IPS-20b (cell line): ENCODE measurements around the gene DDX56.

ENCODE experiments used
- H3K27ac ChIP-seq: one replicate; pipeline ENCODE4 v1.5.1; 2013; ENCODE audit warnings: low read length
- H3K27me3 ChIP-seq: 2 replicates; pipeline ENCODE4 v1.6.1; 2013; ENCODE audit warnings: mild to moderate bottlenecking, low read length, inconsistent platforms; ENCODE audit not compliant: insufficient read depth
- H3K36me3 ChIP-seq: 2 replicates; pipeline ENCODE4 v1.6.1; 2013; ENCODE audit warnings: low read depth, mild to moderate bottlenecking, inconsistent platforms, low read length, moderate library complexity; ENCODE audit not compliant: insufficient read depth
- H3K4me1 ChIP-seq: 2 replicates; pipeline ENCODE4 v1.6.1; 2013; ENCODE audit warnings: mild to moderate bottlenecking, control low read depth, inconsistent platforms, low read length, moderate library complexity; ENCODE audit not compliant: insufficient read depth
- H3K4me3 ChIP-seq: 2 replicates; pipeline ENCODE4 v1.5.1; 2013; ENCODE audit warnings: mild to moderate bottlenecking, low read length, inconsistent platforms
- H3K9ac ChIP-seq: 2 replicates; pipeline ENCODE4 v1.6.1; 2013; ENCODE audit warnings: low read depth, mild to moderate bottlenecking, inconsistent platforms, low read length, moderate library complexity
- H3K9me3 ChIP-seq: 2 replicates; pipeline ENCODE4 v1.6.1; 2013; ENCODE audit warnings: mild to moderate bottlenecking, low read depth, low read length, inconsistent platforms; ENCODE audit not compliant: insufficient read depth

Gene DDX56

DNA sequence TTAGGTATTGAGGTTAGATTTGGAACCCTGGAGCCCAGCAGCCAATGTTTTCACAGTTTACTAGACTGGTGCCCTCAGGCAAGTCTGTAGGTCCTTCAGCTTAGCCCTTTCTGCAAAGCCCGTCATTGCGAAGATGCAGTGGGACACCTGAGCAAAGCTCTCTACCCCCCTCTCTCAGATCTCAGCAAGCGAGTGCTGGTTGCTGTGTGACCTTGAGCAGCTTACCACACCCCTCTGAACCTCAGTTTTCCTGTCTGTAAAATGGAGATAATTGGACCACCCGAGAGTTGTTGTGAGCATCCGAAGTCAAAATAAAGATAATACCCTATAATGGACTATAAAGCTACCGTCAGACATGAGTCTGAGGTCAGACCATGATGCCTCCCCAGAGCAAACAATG, 36.3 kb downstream of the DDX56 start:
- H3K27me3 ChIP-seq: no peaks in the 10 kb centered on the region
- no peaks in the 10 kb centered on the region for H3K4me1 ChIP-seq
- H3K27ac ChIP-seq: no peak overlapping the region
- H3K9me3 ChIP-seq: no peaks in the 10 kb centered on the region
- no peak overlapping the region for H3K9ac ChIP-seq
- no peaks in the 10 kb centered on the region for H3K36me3 ChIP-seq
- H3K4me3 ChIP-seq: no peak overlapping the region

GRCh38 chr7:44536090-44536489, 37.6 kb downstream of the DDX56 start:
- Histone ChIP-seq H3K9me3 (no peaks in the 10 kb centered on the region), H3K4me3 (no peak overlapping the region), H3K27ac (no peak overlapping the region), H3K9ac (no peak overlapping the region), H3K36me3 (no peaks in the 10 kb centered on the region), H3K4me1 (no peaks in the 10 kb centered on the region), H3K27me3 (no peaks in the 10 kb centered on the region)

- H3K4me1 ChIP-seq: no peaks in the 10 kb centered on the region
- no peaks in the 10 kb centered on the region for H3K36me3 ChIP-seq
- no peak overlapping the region for H3K27ac ChIP-seq
- H3K9ac ChIP-seq: no peak overlapping the region
- H3K9me3 ChIP-seq: no peaks in the 10 kb centered on the region
- H3K4me3 ChIP-seq: no peak overlapping the region
- no peaks in the 10 kb centered on the region for H3K27me3 ChIP-seq
Observed at GRCh38 chr7:44535348-44536064, 38.2 kb downstream of the DDX56 start.

DNA sequence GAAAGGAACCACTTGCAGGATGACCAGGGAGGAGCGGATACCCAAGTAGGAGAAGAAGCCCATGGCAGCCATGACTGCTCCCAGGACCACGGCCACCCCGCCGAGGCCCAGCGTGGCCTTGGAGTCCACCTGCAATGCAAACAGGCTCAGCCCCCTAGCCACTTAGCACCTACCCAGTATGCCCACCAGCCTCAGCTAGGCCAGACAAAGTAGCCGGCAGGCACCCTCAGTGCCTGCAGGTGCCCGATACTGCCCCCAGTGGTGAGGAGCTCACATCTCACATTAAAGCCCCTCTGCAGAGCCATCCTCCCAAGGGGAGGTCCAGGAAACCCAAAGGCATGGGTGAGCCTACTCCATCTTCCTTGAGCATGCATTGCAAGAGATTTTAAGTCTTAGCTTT, 39.2 kb downstream of the DDX56 start:
- H3K36me3 ChIP-seq: no peaks in the 10 kb centered on the region
- H3K9me3 ChIP-seq: no peaks in the 10 kb centered on the region
- no peak overlapping the region for H3K9ac ChIP-seq
- H3K4me1 ChIP-seq: no peaks in the 10 kb centered on the region
- no peak overlapping the region for H3K4me3 ChIP-seq
- H3K27me3 ChIP-seq: no peaks in the 10 kb centered on the region
- H3K27ac ChIP-seq: no peak overlapping the region

DNA sequence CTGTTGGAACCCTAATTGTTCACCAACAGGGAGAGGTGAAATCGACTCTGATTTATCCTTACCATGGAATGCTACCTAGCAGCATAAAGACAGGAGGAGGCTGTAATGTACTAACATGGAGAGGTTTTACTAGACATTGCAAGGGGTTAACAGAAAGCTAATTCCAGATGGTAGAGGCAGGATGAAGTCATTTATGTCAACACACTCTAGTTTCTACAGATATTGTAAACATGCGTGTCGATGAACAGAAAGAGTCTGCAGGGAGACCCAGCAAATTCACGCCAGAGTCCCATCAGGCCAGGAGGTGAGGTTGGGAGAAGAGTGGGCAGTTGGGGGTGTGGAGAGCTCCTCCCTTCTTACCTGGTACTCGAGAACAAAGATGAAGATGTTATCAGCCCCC, 39.6 kb downstream of the DDX56 start:
- Histone ChIP-seq H3K4me3 (no peak overlapping the region), H3K27me3 (no peaks in the 10 kb centered on the region), H3K36me3 (no peaks in the 10 kb centered on the region), H3K27ac (no peak overlapping the region), H3K4me1 (no peaks in the 10 kb centered on the region), H3K9ac (no peak overlapping the region), H3K9me3 (no peaks in the 10 kb centered on the region)

DNA sequence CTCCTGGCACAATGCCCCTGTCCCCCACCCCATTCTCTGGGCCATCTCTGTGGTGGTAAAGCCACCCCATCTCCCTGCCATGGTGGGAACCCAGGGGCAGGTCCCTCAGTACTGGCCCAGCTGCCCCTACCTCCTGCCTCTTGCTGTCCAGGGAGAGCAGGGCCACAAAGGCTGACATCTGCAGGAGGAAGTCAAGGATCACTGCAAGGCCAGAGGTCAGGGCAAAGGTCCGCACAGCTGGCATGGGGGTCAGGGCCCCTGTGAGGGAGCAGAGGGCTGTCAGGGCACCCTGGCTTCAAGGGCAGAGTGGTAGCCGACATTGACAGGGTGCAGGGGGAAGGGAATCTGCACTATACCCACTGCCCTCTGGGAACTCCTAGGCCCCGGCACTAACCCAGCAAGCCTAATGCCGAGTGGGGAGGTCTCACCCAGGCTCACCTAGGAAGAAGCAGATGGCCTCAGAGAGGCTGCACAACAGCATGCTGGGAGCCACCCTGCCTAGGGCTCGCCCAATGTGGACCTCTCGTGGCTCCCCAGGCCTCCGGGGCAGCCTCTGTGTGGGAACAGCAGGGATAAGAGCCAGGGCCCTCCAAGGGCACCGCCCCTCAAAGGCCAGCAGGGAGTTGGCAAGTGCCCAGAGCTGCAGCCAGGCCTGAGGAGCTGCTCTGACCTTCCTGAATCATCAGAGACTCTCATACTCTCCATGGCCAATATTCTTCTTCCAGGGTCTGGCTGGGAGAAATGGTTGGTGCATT, 40.2 kb downstream of the DDX56 start:
- Histone ChIP-seq H3K9me3 (no peaks in the 10 kb centered on the region), H3K27me3 (no peaks in the 10 kb centered on the region), H3K9ac (no peak overlapping the region), H3K36me3 (no peaks in the 10 kb centered on the region), H3K4me3 (no peak overlapping the region), H3K4me1 (no peaks in the 10 kb centered on the region), H3K27ac (no peak overlapping the region)

DNA sequence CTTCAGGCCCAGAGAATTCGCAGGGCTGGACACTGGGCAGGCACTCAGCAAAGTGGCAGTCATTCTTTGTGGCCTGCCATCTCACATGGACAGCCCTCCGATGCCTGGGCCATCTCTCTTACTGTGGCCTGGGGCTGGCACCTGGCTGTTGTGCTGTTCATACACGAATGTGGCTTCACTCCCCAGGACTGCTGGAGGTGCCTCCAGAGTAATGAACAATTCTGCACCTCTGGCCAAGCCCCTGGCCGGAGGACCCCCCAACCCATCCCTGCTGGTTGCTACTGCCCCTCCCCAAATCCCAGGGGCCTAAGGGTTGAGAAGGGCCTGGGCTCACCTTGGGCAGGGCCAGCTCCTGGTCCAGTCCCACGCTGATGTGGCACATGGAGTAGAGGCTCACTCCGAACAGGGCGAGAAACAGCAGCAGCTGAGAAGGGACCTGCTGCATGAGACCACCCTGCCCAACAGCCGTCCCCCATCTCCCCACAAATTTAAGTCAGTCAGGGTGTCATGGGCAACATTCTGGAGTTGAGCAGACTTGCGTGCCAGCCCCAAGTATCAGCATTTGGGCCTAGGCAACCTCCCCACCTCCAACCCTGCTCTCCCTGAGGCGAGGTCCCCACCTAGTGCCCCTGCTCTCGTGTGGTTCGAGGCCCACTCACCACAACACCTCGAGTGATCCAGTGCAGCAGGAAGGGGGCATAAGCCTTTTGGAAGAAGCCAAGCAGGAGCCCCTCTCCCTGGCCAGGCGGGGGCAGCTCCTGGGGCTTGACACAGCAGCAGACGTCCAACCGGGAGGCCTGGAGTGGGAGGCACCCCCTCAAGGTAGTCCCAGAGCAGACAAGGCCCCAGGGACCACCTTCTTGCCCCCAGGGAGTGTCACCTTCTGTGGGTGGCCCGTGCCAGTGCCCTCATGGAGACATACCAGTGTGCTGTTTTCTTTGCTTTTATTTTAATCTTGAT, 42.0 kb downstream of the DDX56 start:
- no peak overlapping the region for H3K4me3 ChIP-seq

DNA sequence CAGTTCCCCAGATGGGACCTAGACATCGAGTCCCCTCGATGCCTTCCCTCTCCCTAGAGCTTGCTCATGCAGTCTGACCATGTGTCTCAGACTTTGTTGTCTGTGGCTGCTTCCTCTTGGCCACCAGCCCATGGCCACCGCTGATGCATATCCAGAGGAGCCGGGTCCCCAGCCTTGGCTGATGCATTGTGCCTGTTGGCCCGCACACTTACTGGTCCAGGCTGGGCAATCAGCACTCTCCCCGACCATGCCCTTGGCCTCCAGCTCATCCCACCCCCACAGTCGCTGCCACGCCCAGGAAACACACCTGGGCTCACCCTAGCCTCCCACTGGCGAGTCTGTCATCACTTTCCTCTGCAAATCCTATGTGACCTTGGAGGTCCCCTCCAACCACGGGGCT, 42.7 kb downstream of the DDX56 start:
- Histone ChIP-seq H3K36me3 (no peaks in the 10 kb centered on the region), H3K9me3 (no peaks in the 10 kb centered on the region), H3K4me3 (no peak overlapping the region), H3K4me1 (no peaks in the 10 kb centered on the region), H3K9ac (no peak overlapping the region), H3K27me3 (no peaks in the 10 kb centered on the region), H3K27ac (no peak overlapping the region)

More for the DNA sequence above, 42.0 kb downstream of the DDX56 start:
- Histone ChIP-seq H3K4me1 (no peaks in the 10 kb centered on the region), H3K9me3 (no peaks in the 10 kb centered on the region), H3K36me3 (no peaks in the 10 kb centered on the region), H3K27me3 (no peaks in the 10 kb centered on the region), H3K9ac (no peak overlapping the region), H3K27ac (no peak overlapping the region)

DNA sequence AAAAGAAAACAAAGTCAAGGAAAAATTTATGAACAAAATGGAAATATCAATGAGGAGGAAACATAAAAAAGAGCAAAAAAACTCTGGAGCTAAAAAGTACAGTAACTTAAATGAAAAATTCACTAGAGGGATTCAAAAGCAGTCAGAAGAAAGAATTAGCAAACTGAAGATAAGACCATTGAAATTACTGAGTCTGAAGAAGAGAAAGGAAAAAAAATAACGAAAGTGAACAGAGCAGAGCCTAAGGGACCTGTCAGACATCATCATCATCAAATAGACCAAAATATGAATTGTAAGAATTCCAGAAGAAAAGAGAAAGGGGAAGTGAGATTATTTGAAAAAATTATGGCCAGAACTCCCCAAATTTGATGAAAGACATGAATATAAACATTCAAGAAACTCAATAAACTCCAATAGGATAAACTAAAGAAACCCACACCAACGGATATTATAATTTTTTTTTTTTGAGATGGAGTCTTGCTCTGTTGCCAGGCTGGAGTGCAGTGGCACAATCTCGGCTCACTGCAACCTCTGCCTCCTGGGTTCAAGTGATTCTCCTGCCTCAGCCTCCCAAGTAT, 48.8 kb downstream of the DDX56 start:
- Histone ChIP-seq H3K27me3 (no peaks in the 10 kb centered on the region), H3K27ac (no peak overlapping the region), H3K4me1 (no peaks in the 10 kb centered on the region)

DNA sequence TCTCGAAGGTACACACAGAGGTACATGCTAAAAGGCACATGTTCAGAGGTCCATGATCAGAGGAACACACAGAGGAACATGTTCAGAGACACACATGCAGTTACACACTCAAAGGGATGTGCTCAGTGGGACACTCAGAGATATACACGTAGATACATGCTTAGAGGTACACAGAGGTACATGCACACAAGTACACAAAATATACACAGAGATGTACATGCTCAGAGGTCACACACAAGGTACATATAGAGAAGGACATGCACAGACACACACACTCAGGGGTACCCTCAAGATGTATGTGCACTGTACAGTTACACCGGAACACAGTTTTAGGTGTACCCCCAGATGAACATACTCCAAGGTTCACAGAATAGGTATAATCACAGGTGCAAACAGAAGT, 51.4 kb downstream of the DDX56 start:
- no peaks in the 10 kb centered on the region for H3K27me3 ChIP-seq
- H3K4me1 ChIP-seq: no peaks in the 10 kb centered on the region
- no peaks in the 10 kb centered on the region for H3K36me3 ChIP-seq
- H3K4me3 ChIP-seq: no peak overlapping the region
- H3K9me3 ChIP-seq: no peaks in the 10 kb centered on the region
- no peak overlapping the region for H3K9ac ChIP-seq
- no peak overlapping the region for H3K27ac ChIP-seq

More for the DNA sequence above, 48.8 kb downstream of the DDX56 start:
- H3K9me3 ChIP-seq: no peaks in the 10 kb centered on the region
- no peaks in the 10 kb centered on the region for H3K36me3 ChIP-seq
- H3K4me3 ChIP-seq: no peak overlapping the region
- no peak overlapping the region for H3K9ac ChIP-seq

GRCh38 chr7:44521347-44522095, 52.2 kb downstream of the DDX56 start:
- no peak overlapping the region for H3K9ac ChIP-seq
- no peaks in the 10 kb centered on the region for H3K36me3 ChIP-seq
- no peaks in the 10 kb centered on the region for H3K9me3 ChIP-seq
- no peak overlapping the region for H3K4me3 ChIP-seq
- H3K27ac ChIP-seq: no peak overlapping the region
- no peaks in the 10 kb centered on the region for H3K27me3 ChIP-seq
- H3K4me1 ChIP-seq: no peaks in the 10 kb centered on the region
